HepG2 (cell line): ENCODE results near the gene ALG14. TPM values are rescaled to one million over a fixed set of nuclear protein-coding genes. Genes with fewer than 3 reads are reported as not detected.

Experiments
- ATAC-seq: fragments of 200-7000 bp; cut with Tn5 transposase; 3 replicates; pipeline ENCODE4 v1.9.1; 2020; ENCODE audit warnings: mild to moderate bottlenecking, moderate library complexity
- BruUV-seq: library from RNA; stranded (reverse); fragments of 400-500 nt; replicated peaks from 2 replicates; lab custom pipeline; 2021; lab: Mats Ljungman, UMichigan
- CTCF ChIA-PET: fragments of 300-600 bp; formaldehyde crosslinking; extraction: SDS; loops from one replicate; lab custom pipeline; 2021; ENCODE audit warnings: low total read pairs, inconsistent platforms, low intra/inter-chr PET ratio; lab: Yijun Ruan, JAX
- POLR2A ChIA-PET: fragments of 350-600 bp; sonication (Branson Sonifier 250); formaldehyde crosslinking; loops from one replicate; lab custom pipeline; 2020; ENCODE audit warnings: antibody characterized with exemption, inconsistent platforms; lab: Yijun Ruan, JAX
- DNase-seq: peaks from one replicate; pipeline ENCODE4 v3.0.0-alpha.2; 2015; ENCODE audit warnings: low spot score
- FAIRE-seq: peaks from 3 replicates; lab custom pipeline; 2011; peaks lifted over from hg19 to GRCh38; lab: Jason Lieb, UNC
- H2AFZ ChIP-seq: one replicate; pipeline ENCODE4 v1.6.1; 2011; ENCODE audit warnings: low read length, inconsistent platforms
- H3K27ac ChIP-seq: fragments of 300-600 bp; 3 replicates; pipeline ENCODE4 v1.8.0; 2011; ENCODE audit warnings: mixed run types, mild to moderate bottlenecking, mixed read lengths, low read length, inconsistent platforms; ENCODE audit not compliant: insufficient read depth; ENCODE audit errors: extremely low read length
- H3K27me3 ChIP-seq, 2 experiments: fragments of 200-600 bp in 1 of 2; 2 replicates in 1 of 2; 3 replicates in 1 of 2; pipeline versions ENCODE4 v1.6.0 to v1.8.0; 2011; ENCODE audit warnings: low read length in 2 of 2, mild to moderate bottlenecking in 2 of 2, moderate library complexity in 2 of 2, inconsistent platforms in 1 of 2; ENCODE audit not compliant: insufficient read depth in 2 of 2, control insufficient read depth in 1 of 2
- H3K36me3 ChIP-seq, 2 experiments: fragments of 200-600 bp in 1 of 2; replicated peaks in 1 of 2; 2 replicates in 1 of 2; 3 replicates in 1 of 2; pipeline versions ENCODE4 v1.5.1 to v1.8.0; 2011; ENCODE audit warnings: low read length in 2 of 2, inconsistent platforms in 1 of 2; ENCODE audit not compliant: insufficient read depth in 2 of 2, control insufficient read depth in 1 of 2
- H3K4me1 ChIP-seq: 2 replicates; pipeline ENCODE4 v1.5.1; 2012; ENCODE audit warnings: low read length, inconsistent platforms; ENCODE audit not compliant: insufficient read depth
- H3K4me2 ChIP-seq: 2 replicates; pipeline ENCODE4 v1.6.0; 2011; ENCODE audit warnings: low read depth, low read length, inconsistent platforms
- H3K4me3 ChIP-seq, 3 experiments: fragments of 200-600 bp in 1 of 3; sonication (generic), shearing (Covaris generic) in 1 of 3; replicated peaks in 1 of 3; 2 replicates each; pipeline ENCODE4 v1.5.1; 2011 to 2016; ENCODE audit warnings: low read length in 3 of 3, inconsistent platforms in 2 of 3, low read depth in 2 of 3, mild to moderate bottlenecking in 2 of 3, control low read depth in 1 of 3, mixed read lengths in 1 of 3; ENCODE audit not compliant: insufficient read depth in 1 of 3
- H3K79me2 ChIP-seq: one replicate; pipeline ENCODE4 v1.6.1; 2011; ENCODE audit warnings: low read length, inconsistent platforms; ENCODE audit not compliant: insufficient read depth
- H3K9ac ChIP-seq: 2 replicates; pipeline ENCODE4 v1.6.0; 2011; ENCODE audit warnings: mild to moderate bottlenecking, low read depth, low read length, inconsistent platforms; ENCODE audit not compliant: insufficient read depth
- H3K9me3 ChIP-seq: 2 replicates; pipeline ENCODE4 v1.5.1; 2012; ENCODE audit warnings: mild to moderate bottlenecking, low read length
- H4K20me1 ChIP-seq: 2 replicates; pipeline ENCODE4 v1.6.0; 2011; ENCODE audit warnings: inconsistent platforms, mild to moderate bottlenecking, low read length, moderate library complexity; ENCODE audit not compliant: insufficient read depth
- CHCHD3 ChIP-seq: sonication (generic); formaldehyde crosslinking; IDR thresholded peaks from 2 replicates; pipeline ENCODE4 v1.8.0; 2022; ENCODE audit warnings: mild to moderate bottlenecking, missing genetic modification reagents, moderate library complexity
- ERF ChIP-seq: IDR thresholded peaks from 2 replicates; pipeline ENCODE4 v1.6.1; 2018; ENCODE audit warnings: missing biosample characterization, missing genetic modification reagents
- MAFK ChIP-seq, 2 experiments: IDR thresholded peaks in 1 of 2; conservative IDR thresholded peaks in 1 of 2; 2 replicates each; pipeline ENCODE4 v1.6.1; 2011; ENCODE audit warnings: improper control_type of control experiment in 2 of 2, low read length in 2 of 2
- NCOA5 ChIP-seq: sonication (generic); formaldehyde crosslinking; IDR thresholded peaks from 2 replicates; pipeline ENCODE4 v1.4.0; 2020; ENCODE audit warnings: missing genetic modification reagents
- NR3C1 ChIP-seq: sonication (generic); formaldehyde crosslinking; IDR thresholded peaks from 2 replicates; pipeline ENCODE4 v1.4.0; 2020; ENCODE audit warnings: missing genetic modification reagents
- POGK ChIP-seq: sonication (generic); formaldehyde crosslinking; conservative IDR thresholded peaks from 2 replicates; pipeline ENCODE4 v1.8.0; 2022; ENCODE audit warnings: mild to moderate bottlenecking, moderate library complexity, missing genetic modification reagents
- ZFX ChIP-seq: sonication (generic); formaldehyde crosslinking; IDR thresholded peaks from 2 replicates; pipeline ENCODE4 v1.4.0; 2020; ENCODE audit warnings: mild to moderate bottlenecking, low read depth, missing genetic modification reagents, moderate library complexity
- ZKSCAN1 ChIP-seq: fragments of 150-350 bp; IDR thresholded peaks from 2 replicates; pipeline ENCODE4 v1.6.1; 2014; ENCODE audit warnings: low read length
- ZNF232 ChIP-seq: sonication (generic); formaldehyde crosslinking; IDR thresholded peaks from 2 replicates; pipeline ENCODE4 v1.4.0; 2020; ENCODE audit warnings: missing genetic modification reagents, borderline replicate concordance
- ZNF24 ChIP-seq: fragments of 450-650 bp; IDR thresholded peaks from 2 replicates; pipeline ENCODE4 v1.6.1; 2017; ENCODE audit warnings: antibody characterized with exemption, mild to moderate bottlenecking
- ZNF747 ChIP-seq: sonication (generic); formaldehyde crosslinking; IDR thresholded peaks from 2 replicates; pipeline ENCODE4 v1.8.1; 2023; ENCODE audit warnings: missing genetic modification reagents, mild to moderate bottlenecking, borderline replicate concordance
- WGBS: methylation state at CpG from one replicate; pipeline ENCODE4 v1.1.6; 2017; ENCODE audit warnings: low lambda C conversion rate; 5-methylcytosine and 5-hydroxymethylcytosine counted together
- in situ Hi-C: cut with HindIII; loops from 2 replicates; pipeline ENCODE4 v1.10.0; 2017; ENCODE audit warnings: low pct_unique_long_range_greater_than_20kb; ENCODE audit not compliant: extremely low pct_ligation_motif_present
- intact Hi-C: fragments of 100-400 bp; cut with micrococcal nuclease; formaldehyde crosslinking; loops from one replicate; pipeline ENCODE4 v1.10.0; 2022; ENCODE audit not compliant: unreplicated experiment
- polyA plus RNA-seq, 8 experiments: library from polyadenylated mRNA; depleted of rRNA in 3 of 8; stranded (reverse) in 7 of 8; unstranded in 1 of 8; fragments of >200 nt; fragmentation: Illumina TruSeq in 4 of 8; extraction: Trizol in 4 of 8; gene quantifications; 2 replicates each; pipeline versions ENCODE4 v1.2.1 to v1.2.3, GENCODE V29; 2011 to 2016; ENCODE audit warnings: low read depth in 4 of 8, missing spikeins in 1 of 8, mixed read lengths in 1 of 8; ENCODE audit not compliant: insufficient read depth in 1 of 8
- total RNA-seq, 5 experiments: library from RNA; depleted of rRNA; stranded (reverse); fragments of >200 nt; fragmentation: Illumina TruSeq; extraction: Trizol; gene quantifications; 2 replicates each; pipeline ENCODE4 v1.2.3, GENCODE V29; 2016; ENCODE audit warnings: low read depth in 1 of 5
- TF ChIP-seq, protein P1 (sequence below), 2 experiments: fragments of 450-650 bp in 1 of 2; sonication (generic) in 1 of 2; formaldehyde crosslinking; IDR thresholded peaks; 2 replicates each; pipeline versions ENCODE4 v1.5.0 to v1.8.0; 2020 to 2022; ENCODE audit warnings: mild to moderate bottlenecking in 1 of 2, missing genetic modification reagents in 1 of 2
- TF ChIP-seq, protein P2 (sequence below): sonication (generic); formaldehyde crosslinking; IDR thresholded peaks from 2 replicates; pipeline ENCODE4 v1.8.0; 2022; ENCODE audit warnings: missing genetic modification reagents, mild to moderate bottlenecking, inconsistent platforms, borderline replicate concordance
- TF ChIP-seq, protein P3 (sequence below): sonication (generic); formaldehyde crosslinking; IDR thresholded peaks from 2 replicates; pipeline ENCODE4 v1.8.1; 2023; ENCODE audit warnings: missing genetic modification reagents, mild to moderate bottlenecking, borderline replicate concordance
- TF ChIP-seq, protein P4 (sequence below): sonication (generic); formaldehyde crosslinking; IDR thresholded peaks from 2 replicates; pipeline ENCODE4 v1.5.0; 2020; ENCODE audit warnings: missing genetic modification reagents
- TF ChIP-seq, protein P5 (sequence below): sonication (generic); formaldehyde crosslinking; IDR thresholded peaks from 2 replicates; pipeline ENCODE4 v1.5.0; 2020; ENCODE audit warnings: missing genetic modification reagents

ALG14 gene
- total and polyA plus RNA-seq, 2 of the 13 experiments (the other 11 are each of a cell fraction or from before 2014, with no cell fraction given) = 4.5 to 12.7 TPM

DNA sequence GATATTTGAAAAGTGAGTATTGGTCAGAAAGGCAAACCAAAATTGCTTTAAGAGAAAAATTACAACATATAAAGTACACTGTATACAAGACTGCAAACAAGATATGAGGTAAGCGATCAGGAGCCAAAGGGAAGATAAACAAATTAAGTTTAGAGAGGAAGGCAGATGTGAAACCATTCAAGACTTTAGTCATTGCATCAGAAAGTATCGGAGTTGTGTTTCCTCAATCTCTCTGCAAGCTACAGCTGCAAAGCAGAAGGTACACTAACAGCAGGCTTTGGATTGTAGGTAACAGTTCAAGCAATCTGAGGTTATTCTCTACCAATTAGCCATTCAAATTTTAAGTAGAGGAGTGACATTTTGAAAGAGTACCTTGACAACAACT lies 23.1 kb upstream of the ALG14 start (continued):
- TF ChIP-seq, protein P1, sequence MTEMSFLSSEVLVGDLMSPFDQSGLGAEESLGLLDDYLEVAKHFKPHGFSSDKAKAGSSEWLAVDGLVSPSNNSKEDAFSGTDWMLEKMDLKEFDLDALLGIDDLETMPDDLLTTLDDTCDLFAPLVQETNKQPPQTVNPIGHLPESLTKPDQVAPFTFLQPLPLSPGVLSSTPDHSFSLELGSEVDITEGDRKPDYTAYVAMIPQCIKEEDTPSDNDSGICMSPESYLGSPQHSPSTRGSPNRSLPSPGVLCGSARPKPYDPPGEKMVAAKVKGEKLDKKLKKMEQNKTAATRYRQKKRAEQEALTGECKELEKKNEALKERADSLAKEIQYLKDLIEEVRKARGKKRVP (CRISPR knock-in tag; IDR thresholded peaks at IDR 0.05) = peak in 1 of 2 experiments; percentile 94; a peak in 2 of 4 replicates
- TF ChIP-seq, all 625 proteins: peak for 11

- H3K4me2 ChIP-seq = no peak overlapping the region
- H2AFZ ChIP-seq = no peak overlapping the region
- no peaks in the 10 kb centered on the region for H4K20me1 ChIP-seq
- WGBS = 4% methylated on average over 2 of the region's 2 CpGs
- no peak for DNase-seq
- no peak overlapping the region for H3K4me3 ChIP-seq
- intact Hi-C loops (no loop called here), in situ Hi-C loops (no loop called here)
- POLR2A ChIA-PET = interaction anchor here (0.8 kb wide), 1 partner anchor 10 kb away, joined by 3 read pairs; no protein-coding TSS in a partner anchor
- FAIRE-seq = no peak
- BruUV-seq = no TSS peak
- H3K27ac ChIP-seq = no peak overlapping the region
- no peak overlapping the region for H3K9ac ChIP-seq
- no peaks in the 10 kb centered on the region for H3K9me3 ChIP-seq
- no peak for ATAC-seq
- no peaks in the 10 kb centered on the region for H3K36me3 ChIP-seq
- H3K4me1 ChIP-seq = peaks cover 24% of the 10 kb centered on the region
- CTCF ChIA-PET = no interaction called here
- no peaks in the 10 kb centered on the region for H3K27me3 ChIP-seq
- H3K79me2 ChIP-seq = no peaks in the 10 kb centered on the region
- TF ChIP-seq ZKSCAN1 = no peak
- TF ChIP-seq ZNF232 = no peak
- TF ChIP-seq, protein P2, sequence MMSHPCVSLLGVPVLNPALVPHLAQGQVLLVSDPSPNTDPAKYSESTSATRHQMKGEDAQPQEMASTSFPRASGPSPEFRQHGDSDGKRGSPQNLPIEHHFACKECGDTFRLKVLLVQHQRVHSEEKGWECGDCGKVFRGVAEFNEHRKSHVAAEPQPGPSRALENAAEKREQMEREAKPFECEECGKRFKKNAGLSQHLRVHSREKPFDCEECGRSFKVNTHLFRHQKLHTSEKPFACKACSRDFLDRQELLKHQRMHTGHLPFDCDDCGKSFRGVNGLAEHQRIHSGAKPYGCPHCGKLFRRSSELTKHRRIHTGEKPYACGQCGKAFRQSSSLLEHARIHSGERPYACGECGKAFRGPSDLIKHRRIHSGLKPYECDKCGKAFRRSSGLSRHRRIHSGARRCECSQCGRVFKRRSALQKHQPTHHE (CRISPR knock-in tag) = no peak
- TF ChIP-seq ERF = no peak
- no peak for TF ChIP-seq MAFK (conservative IDR thresholded peaks at IDR 0.05 in 1 of 2, IDR thresholded peaks at IDR 0.05 in 1 of 2; ENCODE audit: low read length in 2 of 2)
- TF ChIP-seq POGK (CRISPR knock-in tag) = no peak
- TF ChIP-seq ZNF747 (CRISPR knock-in tag) = no peak
- no peak for TF ChIP-seq ZFX
- TF ChIP-seq ZNF24 = no peak
- TF ChIP-seq NCOA5 (CRISPR knock-in tag) = no peak
- no peak for TF ChIP-seq CHCHD3
- TF ChIP-seq NR3C1 (CRISPR knock-in tag) = no peak
- TF ChIP-seq, protein P3, sequence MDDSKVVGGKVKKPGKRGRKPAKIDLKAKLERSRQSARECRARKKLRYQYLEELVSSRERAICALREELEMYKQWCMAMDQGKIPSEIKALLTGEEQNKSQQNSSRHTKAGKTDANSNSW = no peak
- TF ChIP-seq, protein P4, sequence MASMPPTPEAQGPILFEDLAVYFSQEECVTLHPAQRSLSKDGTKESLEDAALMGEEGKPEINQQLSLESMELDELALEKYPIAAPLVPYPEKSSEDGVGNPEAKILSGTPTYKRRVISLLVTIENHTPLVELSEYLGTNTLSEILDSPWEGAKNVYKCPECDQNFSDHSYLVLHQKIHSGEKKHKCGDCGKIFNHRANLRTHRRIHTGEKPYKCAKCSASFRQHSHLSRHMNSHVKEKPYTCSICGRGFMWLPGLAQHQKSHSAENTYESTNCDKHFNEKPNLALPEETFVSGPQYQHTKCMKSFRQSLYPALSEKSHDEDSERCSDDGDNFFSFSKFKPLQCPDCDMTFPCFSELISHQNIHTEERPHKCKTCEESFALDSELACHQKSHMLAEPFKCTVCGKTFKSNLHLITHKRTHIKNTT = no peak
- TF ChIP-seq, protein P5, sequence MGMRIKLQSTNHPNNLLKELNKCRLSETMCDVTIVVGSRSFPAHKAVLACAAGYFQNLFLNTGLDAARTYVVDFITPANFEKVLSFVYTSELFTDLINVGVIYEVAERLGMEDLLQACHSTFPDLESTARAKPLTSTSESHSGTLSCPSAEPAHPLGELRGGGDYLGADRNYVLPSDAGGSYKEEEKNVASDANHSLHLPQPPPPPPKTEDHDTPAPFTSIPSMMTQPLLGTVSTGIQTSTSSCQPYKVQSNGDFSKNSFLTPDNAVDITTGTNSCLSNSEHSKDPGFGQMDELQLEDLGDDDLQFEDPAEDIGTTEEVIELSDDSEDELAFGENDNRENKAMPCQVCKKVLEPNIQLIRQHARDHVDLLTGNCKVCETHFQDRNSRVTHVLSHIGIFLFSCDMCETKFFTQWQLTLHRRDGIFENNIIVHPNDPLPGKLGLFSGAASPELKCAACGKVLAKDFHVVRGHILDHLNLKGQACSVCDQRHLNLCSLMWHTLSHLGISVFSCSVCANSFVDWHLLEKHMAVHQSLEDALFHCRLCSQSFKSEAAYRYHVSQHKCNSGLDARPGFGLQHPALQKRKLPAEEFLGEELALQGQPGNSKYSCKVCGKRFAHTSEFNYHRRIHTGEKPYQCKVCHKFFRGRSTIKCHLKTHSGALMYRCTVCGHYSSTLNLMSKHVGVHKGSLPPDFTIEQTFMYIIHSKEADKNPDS (CRISPR knock-in tag) = no peak
These were observed 22.2 kb upstream of the ALG14 start for GRCh38 chr1:95094923-95095322.
